AML-193 (cell line): ENCODE measurements around the gene SRCIN1.

Experiments used
- DNase-seq, 2 experiments: peaks; one replicate each; lab custom pipeline; 2025; lab: John Stamatoyannopoulos, UW

SRCIN1 gene

DNA sequence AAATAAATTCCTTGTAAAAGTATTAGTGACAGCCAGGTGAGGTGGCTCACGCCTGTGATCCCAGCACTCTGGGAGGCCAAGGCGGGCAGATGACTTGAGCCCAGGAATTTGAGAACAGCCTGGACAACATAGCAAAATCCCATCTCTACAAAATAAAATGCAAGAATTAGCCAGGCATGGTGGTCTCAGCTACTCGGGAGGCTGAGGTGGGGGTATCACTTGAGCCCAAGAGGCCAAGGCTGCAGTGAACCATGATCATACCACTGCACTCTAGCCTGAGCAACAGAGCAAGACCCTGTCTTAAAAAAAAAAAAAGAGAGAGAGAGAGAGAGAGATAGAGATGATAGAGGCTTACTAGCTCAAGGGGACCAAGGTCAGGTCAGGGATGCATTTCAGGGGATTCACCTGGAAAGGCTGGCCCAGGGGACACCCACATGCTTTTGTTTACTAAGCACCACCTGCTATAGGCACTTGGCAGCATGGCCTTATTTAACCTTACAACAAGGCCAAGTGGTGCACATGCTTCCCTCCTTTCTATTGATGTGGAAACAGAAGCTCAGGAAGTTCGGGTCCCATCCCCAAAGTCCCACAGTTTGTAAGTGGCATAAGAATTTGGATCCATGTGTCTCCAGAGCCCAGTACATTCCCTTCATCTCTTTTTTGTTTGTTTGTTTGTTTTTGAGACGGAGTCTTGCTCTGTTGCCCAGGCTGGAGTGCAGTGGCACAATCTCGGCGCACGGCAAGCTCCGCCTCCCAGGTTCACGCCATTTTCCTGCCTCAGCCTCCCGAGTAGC is 12.4 kb upstream of the SRCIN1 start:
- DNase-seq: no peak

DNA sequence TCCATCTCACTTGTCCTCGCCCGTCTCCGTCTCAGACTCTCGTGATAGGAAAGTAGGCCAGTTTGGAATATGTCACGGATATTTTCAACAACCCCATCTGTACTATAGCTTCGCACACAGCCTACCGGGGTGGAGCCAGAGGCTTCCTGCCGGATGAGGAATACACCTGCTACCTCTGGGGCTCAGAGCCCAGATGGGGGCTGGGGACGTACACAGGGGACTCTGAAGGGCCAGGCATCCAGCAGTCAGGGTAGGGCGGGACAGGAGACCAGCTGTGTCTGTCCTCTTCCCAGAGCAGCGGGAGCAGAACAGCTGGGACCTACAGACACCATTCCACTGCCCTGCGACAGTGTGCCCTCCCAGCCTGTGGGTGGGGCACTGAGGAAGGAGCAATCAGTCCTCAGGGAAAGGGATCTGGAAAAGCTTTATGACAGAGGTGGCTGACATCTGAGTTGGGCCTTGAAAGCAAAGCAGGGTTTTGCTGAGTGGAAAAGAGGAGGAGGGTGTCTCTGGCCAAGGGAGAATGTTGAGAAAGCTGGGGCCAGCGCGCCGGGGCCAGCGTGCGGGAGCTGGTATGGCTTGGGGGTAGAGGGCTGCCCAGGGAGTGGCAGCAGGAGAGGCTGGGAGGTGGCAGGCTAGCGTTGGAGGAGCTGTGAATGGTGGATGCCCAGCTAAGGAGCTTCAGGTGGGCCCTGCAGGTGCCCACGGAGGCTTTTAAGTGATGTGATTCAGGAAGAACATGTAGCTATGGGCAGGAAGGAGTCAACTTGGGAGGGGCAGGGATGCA is 11.5 kb upstream of the SRCIN1 start:
- DNase-seq: no peak

- DNase-seq: no peak
These were observed 10.6 kb upstream of the SRCIN1 start for GRCh38 chr17:38616361-38616760.

DNA sequence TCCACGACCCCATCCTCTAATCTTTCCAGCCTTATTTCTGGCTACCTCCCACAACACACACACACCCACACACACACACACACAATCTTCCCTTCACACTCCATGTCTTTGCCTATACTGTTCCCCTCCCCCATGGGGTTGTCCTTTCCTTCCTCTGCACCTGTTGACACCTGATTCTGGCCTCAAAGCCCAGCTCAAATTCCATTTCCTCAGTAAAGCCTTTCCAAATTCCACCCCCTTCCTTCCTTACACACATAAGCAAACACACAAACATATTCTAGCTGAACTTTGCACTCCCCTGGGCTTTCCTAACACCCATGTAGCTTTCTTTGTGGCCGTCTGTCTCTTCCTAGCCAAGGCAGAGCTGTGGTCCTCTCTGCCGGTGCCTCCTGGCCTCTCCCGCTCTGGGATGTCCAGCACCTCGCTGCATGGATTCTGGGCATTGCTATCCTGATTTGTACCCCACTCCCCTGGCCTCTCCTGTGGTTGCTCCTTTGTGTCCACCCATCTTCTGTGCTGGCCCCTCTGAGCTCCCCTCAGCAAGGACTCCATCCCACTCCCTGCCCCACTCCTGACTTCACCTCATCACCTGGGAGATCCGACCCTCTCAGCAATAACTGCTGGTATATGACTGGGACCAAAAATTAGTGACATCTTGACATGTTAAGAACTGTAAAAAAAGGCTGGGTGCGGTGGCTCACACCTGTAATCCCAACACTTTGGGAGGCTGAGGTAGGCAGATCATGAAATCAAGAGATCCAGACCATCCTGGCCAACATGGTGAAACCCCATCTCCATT is 8.4 kb upstream of the SRCIN1 start:
- no peak for DNase-seq

GRCh38 chr17:38613525-38613980 is 7.8 kb upstream of the SRCIN1 start:
- no peak for DNase-seq

GRCh38 chr17:38611872-38612376 is 6.2 kb upstream of the SRCIN1 start:
- no peak for DNase-seq

DNA sequence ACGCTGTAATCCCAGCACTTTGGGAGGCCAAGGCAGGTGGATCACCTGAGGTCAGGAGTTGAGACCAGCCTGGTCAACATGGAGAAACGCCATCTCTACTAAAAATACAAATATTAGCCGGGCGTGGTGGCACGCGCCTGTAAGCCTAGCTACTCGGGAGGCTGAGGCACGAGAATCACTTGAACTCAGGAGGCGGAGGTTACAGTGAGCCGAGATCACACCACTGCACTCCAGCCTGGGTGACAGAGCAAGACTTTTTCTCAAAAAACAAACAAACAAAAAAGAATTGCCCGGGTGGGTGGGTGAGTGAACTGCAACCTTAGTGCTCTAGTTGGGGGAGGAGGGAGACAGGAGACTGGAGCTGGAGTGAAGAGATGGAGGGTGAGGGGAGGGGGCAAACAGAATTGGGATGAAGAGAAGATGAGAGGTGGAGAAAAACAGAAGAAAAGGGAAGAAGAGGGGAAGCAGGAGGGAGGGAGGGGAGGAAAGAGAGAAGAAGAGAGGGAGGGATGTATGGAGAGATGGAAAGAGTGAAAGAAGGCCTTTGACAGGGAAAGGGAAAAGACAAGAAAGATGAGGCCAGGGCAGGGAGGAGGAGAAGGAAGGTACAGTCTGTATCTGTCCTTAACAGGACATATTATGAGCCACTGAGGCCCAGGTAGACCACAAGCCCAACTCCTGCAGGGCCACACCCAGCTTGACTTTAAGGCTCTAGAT is 5.5 kb upstream of the SRCIN1 start:
- DNase-seq: no peak

GRCh38 chr17:38609280-38610031 is 3.7 kb upstream of the SRCIN1 start:
- DNase-seq: no peak

- no peak for DNase-seq
These were observed 2.9 kb upstream of the SRCIN1 start for GRCh38 chr17:38608648-38609047.

DNA sequence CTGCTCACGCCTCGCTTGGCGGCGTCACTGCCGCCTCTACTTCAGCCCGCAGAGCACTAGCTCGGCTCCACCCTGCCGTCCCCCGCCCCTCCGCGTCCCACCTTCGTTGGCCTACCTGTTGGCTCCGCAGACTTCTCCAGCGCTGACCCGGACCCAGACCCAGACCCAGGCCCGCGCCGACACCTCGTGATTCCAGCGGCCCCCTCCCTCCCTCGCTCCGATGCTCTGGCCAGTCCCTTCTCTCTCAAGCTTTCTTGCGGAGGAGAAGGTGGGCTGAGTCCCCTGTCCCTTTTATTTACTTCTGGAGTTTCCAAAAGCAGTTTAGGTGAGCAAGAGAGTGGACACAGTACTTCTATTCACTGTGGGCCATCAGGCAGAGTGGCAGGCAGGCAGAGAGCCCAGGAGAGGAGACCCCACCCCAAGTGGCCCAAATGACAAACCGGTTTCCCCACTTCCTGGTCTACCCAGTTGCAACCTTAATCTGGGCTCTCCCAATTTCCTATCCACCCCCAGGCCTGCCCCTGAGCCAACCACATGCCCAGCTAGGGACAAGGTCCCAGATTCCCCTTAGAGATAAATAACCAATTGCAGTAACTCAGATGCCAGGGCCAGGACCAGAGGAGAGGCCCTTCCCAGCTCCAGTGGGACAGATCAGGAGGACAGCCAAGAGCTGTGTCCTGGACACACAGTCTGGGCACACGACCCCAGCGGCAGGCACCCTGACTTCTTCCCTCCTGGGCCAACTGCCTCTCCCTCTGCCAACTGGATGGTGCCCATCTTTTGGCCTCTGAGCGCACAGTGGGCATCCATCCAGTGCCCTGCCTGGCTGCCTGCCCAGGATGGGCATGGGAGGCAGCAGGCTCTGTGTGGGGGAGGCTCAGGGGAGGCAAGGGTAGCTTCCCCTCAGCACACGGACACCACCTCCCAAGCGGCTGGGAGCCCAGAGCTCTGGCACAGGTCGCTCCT is 1.2 kb upstream of the SRCIN1 start:
- no peak for DNase-seq

DNA sequence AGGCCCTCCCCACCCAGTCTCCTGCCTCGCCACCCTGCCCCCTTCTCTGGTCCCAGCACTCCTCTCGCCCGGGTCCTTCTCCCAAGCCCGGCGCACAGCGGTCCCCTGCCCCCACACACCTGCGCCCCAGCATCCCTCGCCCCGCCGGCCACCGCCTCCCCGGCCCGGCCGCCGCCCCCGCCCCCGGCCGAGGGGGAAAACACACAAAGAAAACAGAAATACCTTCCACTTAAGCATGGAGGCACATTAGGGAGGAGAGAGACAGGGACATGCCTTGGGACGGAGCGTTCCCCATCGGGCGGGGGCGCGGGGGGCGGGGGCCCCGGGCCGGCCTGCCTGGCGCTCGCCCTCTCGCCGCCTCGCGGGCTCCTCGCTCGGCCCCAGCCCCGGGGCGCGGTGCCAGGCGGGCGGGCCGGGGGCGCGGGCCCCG is 326 bp downstream of the SRCIN1 start:
- peak in 1 of 2 experiments; percentile 16 for DNase-seq

DNA sequence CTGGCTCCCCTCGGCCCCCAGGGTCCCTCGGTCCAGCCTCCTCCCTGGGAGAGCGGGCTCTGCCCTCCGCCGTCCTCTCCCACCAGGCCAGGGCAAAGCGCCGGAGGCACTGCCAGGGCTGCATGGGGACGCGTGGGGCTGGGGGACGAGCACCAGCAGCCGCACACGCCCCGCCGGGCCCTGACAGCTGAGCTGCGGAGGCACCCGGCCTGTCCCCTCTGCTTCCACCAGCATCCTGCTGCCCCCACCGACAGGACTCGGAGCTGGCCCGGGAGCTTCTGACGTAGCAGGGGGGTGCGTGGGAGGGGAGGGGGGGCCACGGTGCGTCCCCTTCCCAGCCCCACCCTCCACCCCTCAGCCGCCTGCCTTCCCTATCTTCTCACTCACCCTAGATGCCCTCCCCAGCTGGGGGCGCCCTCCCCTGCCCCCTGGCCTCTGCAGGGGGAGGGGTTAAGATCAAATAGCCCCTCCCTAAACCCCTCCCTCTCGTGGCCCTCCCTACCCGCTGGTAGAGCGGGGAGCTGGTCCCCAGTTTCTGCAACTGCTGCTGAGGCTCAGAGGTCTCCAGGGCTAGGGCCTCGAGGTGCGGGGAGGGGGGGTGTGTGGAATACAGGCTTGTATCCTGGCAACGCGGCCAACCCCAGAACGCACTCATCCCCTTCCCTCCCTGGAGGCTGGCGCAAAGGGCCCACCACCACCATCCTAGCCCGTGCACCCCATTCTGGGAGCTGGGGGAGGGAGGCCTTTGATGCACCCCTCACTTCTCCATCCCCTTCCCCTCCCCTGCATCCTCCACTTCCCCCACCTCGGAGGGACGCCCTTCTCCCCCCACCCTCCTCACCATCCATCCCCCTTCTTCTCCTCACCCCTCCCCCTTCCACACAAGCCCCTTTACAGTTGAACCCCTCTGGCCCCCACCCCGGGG is 1.0 kb downstream of the SRCIN1 start:
- DNase-seq: no peak

DNA sequence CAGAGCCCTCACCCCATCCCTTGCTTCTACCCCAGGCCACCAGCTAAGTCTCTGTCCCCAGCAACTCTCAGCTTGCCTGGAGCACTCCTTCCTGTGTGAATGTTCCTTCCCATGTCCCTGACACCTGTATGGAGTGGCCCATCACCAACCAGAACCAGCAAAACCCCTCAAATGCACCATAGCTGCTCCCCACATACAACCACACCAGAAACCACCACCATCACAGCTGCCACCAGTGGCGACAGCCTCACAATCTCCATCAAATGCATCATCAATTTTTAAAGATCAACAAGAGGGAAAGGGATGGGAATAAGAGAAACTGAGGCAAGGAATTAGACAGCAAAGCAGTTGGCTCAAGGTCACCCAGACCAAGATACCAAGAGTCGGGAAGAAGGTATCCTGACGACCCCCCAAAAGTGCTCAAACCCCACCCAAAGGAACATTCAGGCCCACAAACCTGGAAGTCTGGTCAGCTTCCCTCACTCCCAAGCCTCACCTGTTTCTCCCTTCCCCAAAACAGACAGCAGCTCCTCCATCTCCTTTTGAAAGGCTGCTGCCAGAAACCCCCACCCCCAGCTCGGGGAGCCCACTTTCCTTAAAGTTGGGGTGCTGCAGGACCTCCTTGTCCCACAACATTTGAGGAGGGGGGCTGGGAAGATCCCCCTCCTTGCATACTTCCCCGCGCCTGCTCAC is 1.8 kb downstream of the SRCIN1 start:
- DNase-seq: no peak

- DNase-seq: no peak
These were observed 2.6 kb downstream of the SRCIN1 start for GRCh38 chr17:38602956-38603785.

DNA sequence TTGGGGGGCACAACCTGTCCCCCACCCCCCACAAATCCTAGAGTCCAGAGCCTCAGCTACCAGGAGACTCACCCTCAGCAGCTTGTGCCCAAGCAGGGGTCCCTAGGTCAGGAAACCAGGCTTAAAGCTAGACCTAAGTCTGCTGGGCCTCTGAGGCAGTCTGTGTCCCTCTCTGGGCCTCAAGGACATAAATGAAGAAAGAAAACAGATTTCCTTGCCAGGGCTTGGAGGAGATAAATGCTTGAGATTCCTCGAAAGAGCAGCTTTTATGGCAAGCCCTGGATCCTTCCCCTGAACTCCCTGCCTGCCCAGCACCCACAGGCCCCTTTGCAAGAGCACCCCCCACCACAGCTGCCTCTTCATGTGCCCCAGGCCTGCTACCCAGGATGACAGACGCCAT is 3.3 kb downstream of the SRCIN1 start:
- DNase-seq: no peak

DNA sequence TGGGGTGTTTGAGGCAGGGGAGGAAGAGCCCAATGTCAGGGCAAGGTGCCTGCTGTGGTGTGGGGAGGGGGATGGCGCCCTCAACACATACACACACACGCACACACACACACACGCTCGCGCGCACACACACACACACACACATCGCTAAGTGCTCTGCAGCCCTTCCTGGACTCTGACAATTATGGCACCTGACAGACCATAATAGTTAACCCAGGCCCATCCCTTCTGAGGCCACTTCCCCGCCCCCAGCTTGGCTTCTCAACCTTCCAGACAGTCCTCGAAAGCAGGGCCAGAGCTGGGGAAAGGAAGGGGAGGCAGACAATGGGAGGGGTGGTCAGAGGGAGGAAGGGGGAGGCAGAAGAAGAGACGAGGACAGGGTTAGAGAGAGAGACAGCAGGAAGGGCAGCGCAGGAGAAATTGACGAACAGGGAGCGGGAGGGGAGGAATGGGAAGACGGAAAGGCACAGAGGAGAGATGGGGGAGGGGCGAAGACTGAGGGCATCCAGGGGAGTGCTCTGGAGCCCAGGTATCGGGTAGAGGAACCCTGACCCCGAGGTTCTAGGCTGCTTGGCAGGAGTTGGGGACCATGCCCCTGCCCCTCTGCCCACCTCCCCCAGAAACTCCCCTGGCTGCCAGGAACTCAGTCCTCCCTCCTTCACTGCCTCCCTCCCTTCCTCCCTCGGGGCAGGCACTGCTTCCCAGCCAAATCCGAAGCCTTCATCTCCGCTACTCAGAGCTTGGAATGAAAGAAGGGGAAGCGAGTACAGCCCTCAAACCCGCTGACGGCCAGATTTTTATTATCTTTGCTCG is 4.0 kb downstream of the SRCIN1 start:
- DNase-seq: no peak
